Activated naive CD4-positive, alpha-beta T cell treated with anti-CD3 and anti-CD28 coated beads for 36 hours (primary cell): ENCODE data around the gene IL17B. TPM values are rescaled to one million over a fixed set of nuclear protein-coding genes. Genes with fewer than 3 reads are reported as not detected.

Experiments used
- CTCF ChIA-PET: fragments of 350-600 bp; sonication (Branson Sonifier 250); formaldehyde crosslinking; loops from one replicate; lab custom pipeline; 2021; ENCODE audit warnings: antibody characterized with exemption; lab: Charles Lee
- DNase-seq: peaks from one replicate; pipeline ENCODE4 v3.0.0-alpha.2; 2020
- H3K27ac Mint-ChIP-seq: one replicate; pipeline ENCODE4 v1.8.0; 2021; ENCODE audit warnings: mild to moderate bottlenecking, mixed read lengths
- H3K27me3 Mint-ChIP-seq: one replicate; pipeline ENCODE4 v1.8.0; 2021; ENCODE audit warnings: low read depth, mixed read lengths
- H3K36me3 Mint-ChIP-seq: one replicate; pipeline ENCODE4 v1.8.0; 2021; ENCODE audit warnings: low read depth, mixed read lengths
- H3K4me1 Mint-ChIP-seq: one replicate; pipeline ENCODE4 v1.8.0; 2021; ENCODE audit warnings: low read depth, mixed read lengths
- H3K4me3 Mint-ChIP-seq: one replicate; pipeline ENCODE4 v1.8.0; 2021; ENCODE audit warnings: mild to moderate bottlenecking, moderate library complexity, mixed read lengths
- H3K9me3 Mint-ChIP-seq: one replicate; pipeline ENCODE4 v1.8.0; 2021; ENCODE audit warnings: mixed read lengths
- intact Hi-C: fragments of 100-400 bp; cut with micrococcal nuclease; formaldehyde crosslinking; loops from one replicate; pipeline ENCODE4 v1.15.1; 2023
- total RNA-seq, 2 experiments: library from RNA; stranded (reverse); gene quantifications; one replicate each; pipeline ENCODE4 v1.2.3, GENCODE V29; 2021

IL17B gene
- total RNA-seq, 2 experiments from 2014 or later, result not detected

DNA sequence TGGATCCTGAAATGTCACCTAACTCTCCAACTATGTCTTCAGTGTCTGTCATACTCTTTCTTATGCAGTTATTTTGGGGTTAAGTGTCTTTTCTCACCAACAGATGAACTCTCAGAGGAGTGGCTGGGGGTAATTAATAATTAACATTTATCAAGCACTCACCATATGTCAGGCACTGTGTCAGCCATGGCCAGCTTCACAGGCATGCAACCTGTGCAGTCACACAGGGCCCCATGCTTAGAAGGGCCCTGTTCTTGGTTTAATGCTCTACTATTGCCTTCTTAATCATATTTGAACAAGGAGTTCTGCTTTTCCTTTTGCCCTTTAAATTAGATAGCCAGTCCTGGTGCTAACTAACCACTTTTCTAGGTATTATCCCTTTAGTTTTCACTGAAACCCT, 37.2 kb downstream of the IL17B start:
- H3K4me1 Mint-ChIP-seq, result peaks cover 20% of the 10 kb centered on the region
- no peak for DNase-seq
- CTCF ChIA-PET, result interaction anchor here (1.2 to 1.8 kb wide), 3 partner anchors 24 to 30 kb away, joined by 4 read pairs; no protein-coding TSS in a partner anchor
- H3K27ac Mint-ChIP-seq, result no peak overlapping the region
- no peaks in the 10 kb centered on the region for H3K9me3 Mint-ChIP-seq
- intact Hi-C loops, result loop anchor here (10.0 kb wide), 1 partner anchor 623 kb away; the partner anchor contains the start of gene SLC26A2
- peaks cover 11% of the 10 kb centered on the region for H3K36me3 Mint-ChIP-seq
- H3K4me3 Mint-ChIP-seq, result no peak overlapping the region
- no peaks in the 10 kb centered on the region for H3K27me3 Mint-ChIP-seq

DNA sequence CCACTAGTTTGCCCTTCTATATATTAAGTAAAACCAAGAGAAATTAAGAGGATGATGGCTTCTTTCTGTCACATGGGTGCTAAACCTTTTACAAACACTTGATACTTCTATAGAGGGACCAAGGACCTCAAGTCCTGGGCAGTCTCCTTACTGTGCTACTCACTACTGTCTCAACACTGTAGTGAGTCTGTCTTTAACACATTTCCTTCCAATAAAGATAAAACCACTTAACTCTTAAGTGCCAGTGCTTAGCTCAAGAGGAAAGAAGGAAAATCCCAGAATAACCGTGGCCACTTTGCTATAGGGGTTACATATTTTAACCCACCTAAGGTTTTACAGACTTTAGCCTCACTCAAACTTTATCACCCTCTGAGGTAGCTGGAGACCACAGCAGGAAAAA, 38.2 kb downstream of the IL17B start:
- H3K27me3 Mint-ChIP-seq, result no peaks in the 10 kb centered on the region
- CTCF ChIA-PET, result interaction anchor here (0.6 to 1.8 kb wide), 7 partner anchors 12 to 93 kb away, joined by 3 to 4 read pairs (median 4); no protein-coding TSS in a partner anchor

GRCh38 chr5:149338364-149338763, 40.7 kb downstream of the IL17B start:
- Mint-ChIP-seq H3K27ac (no peak overlapping the region), H3K9me3 (no peaks in the 10 kb centered on the region), H3K4me3 (no peak overlapping the region), H3K27me3 (no peaks in the 10 kb centered on the region), H3K36me3 (no peaks in the 10 kb centered on the region), H3K4me1 (no peaks in the 10 kb centered on the region)
- intact Hi-C loops, result no loop called here
- CTCF ChIA-PET, result no interaction called here
- DNase-seq, result no peak

More for the DNA sequence above, 38.2 kb downstream of the IL17B start:
- Mint-ChIP-seq H3K36me3 (peaks cover 4% of the 10 kb centered on the region), H3K27ac (no peak overlapping the region), H3K4me3 (no peak overlapping the region), H3K9me3 (no peaks in the 10 kb centered on the region), H3K4me1 (peaks cover 16% of the 10 kb centered on the region)
- intact Hi-C loops, result loop anchor here (10.0 kb wide), 1 partner anchor 624 kb away; the partner anchor contains the start of gene SLC26A2
- no peak for DNase-seq

DNA sequence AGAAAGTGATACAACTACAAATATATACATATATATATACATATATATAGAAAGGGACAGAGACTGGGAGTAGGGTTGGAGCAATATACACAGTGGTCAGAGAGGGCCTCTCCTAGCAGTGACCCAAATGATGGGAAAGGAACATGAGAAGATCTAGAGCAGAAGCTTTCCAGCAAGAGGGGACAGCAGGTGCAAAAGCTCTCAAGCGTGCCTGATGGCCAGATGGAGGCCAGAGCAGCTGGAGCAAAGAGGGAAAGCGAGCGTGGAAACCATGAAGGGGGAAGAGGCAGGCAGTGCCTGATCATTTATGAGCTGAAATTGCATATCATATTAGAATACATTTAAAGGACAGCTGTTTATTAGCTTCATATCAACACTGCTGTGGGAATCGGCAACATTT, 41.4 kb downstream of the IL17B start:
- intact Hi-C loops, result no loop called here
- no peaks in the 10 kb centered on the region for H3K9me3 Mint-ChIP-seq
- no peak for DNase-seq
- H3K27me3 Mint-ChIP-seq, result no peaks in the 10 kb centered on the region
- H3K27ac Mint-ChIP-seq, result no peak overlapping the region
- CTCF ChIA-PET, result no interaction called here
- H3K4me3 Mint-ChIP-seq, result no peak overlapping the region
- no peaks in the 10 kb centered on the region for H3K4me1 Mint-ChIP-seq
- H3K36me3 Mint-ChIP-seq, result no peaks in the 10 kb centered on the region

DNA sequence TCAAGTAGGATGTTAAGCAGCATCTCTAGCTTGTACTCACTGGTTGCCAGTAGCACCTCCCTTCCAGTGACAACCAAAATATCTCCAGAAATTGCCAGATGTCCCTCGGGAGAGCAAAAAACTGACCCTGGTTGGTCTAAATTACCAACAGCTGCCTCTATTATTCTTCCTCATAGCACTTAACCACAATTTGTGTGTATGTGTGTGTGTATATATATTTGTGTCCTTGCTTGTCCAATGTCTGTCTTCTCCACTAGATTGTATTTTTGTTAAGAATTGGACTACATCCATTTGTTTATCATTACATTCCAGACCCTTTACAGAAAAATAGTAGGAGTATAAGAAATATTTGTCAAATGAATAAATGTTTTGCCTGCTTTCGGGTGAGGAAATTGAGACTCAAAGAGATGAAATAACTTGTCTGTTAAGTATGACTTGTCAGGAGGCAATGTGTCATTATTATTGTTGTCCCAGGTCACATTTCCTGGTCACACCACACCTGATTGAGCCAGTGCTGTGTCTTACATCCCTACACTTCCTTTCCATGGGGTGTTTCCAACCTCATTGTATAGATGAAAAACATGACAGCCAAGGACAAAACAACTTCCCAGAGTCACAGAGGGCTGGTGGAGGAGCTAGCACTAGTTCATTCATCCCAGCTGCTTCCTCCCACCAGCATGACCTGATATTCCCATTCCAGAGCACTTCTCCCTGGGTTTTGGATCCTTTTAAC, 45.2 kb downstream of the IL17B start:
- Mint-ChIP-seq H3K9me3 (no peaks in the 10 kb centered on the region), H3K4me1 (no peaks in the 10 kb centered on the region), H3K4me3 (no peak overlapping the region), H3K27me3 (no peaks in the 10 kb centered on the region), H3K27ac (no peak overlapping the region), H3K36me3 (no peaks in the 10 kb centered on the region)
- no peak for DNase-seq
- intact Hi-C loops, result no loop called here
- CTCF ChIA-PET, result interaction anchor here (0.6 to 2.8 kb wide), 4 partner anchors 34 to 104 kb away, joined by 3 to 8 read pairs (median 6); no protein-coding TSS in a partner anchor

DNA sequence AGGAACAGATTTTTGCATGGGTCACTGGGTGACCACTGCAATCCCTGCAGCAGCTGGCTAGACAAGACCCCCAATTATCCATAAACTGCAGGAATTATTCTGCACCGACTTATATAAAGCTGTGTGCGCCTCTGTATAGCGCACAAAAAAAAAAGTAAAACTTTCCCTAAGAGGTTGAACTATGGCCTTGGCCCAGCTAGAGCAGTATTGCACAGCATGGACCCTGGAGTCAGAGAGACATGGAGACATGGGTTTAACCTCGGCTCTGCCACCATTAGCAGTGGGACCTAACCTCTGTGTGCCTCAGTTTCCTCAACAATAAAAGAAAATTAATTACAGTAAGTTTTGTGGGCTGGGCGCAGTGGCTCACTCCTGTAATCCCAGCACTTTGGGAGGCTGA, 50.9 kb downstream of the IL17B start:
- intact Hi-C loops, result no loop called here
- DNase-seq, result no peak
- Mint-ChIP-seq H3K27me3 (no peaks in the 10 kb centered on the region), H3K9me3 (peaks cover 4% of the 10 kb centered on the region), H3K36me3 (no peaks in the 10 kb centered on the region), H3K4me3 (no peak overlapping the region), H3K27ac (no peak overlapping the region), H3K4me1 (no peaks in the 10 kb centered on the region)
- CTCF ChIA-PET, result interaction anchor here (1.0 to 1.8 kb wide), 2 partner anchors 43 to 45 kb away, joined by 3 to 7 read pairs; no protein-coding TSS in a partner anchor

DNA sequence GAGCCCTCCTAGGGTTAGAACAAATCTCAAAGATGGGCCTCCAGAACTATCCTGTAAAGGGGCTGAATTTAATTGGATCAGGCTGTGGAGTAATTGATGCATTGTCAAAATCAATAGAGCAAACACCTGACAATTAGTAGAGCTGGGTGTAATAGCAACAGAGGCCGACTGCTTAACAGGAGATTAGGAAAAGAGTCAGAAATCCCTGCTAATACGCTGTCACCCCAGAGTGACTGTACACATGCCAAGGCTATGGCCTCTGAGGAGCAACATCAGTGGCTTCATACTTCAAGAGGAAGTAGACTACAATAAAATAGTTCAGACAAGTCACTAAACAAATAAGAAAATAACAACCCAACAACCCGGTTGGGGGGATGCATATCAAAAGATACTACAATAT, 52.5 kb downstream of the IL17B start:
- Mint-ChIP-seq H3K27ac (no peak overlapping the region), H3K9me3 (peaks cover 4% of the 10 kb centered on the region), H3K4me1 (no peaks in the 10 kb centered on the region), H3K27me3 (no peaks in the 10 kb centered on the region), H3K4me3 (no peak overlapping the region), H3K36me3 (no peaks in the 10 kb centered on the region)
- intact Hi-C loops, result no loop called here
- CTCF ChIA-PET, result interaction anchor here (1.8 kb wide), 1 partner anchor 45 kb away, joined by 7 read pairs; no protein-coding TSS in a partner anchor
- DNase-seq, result no peak

DNA sequence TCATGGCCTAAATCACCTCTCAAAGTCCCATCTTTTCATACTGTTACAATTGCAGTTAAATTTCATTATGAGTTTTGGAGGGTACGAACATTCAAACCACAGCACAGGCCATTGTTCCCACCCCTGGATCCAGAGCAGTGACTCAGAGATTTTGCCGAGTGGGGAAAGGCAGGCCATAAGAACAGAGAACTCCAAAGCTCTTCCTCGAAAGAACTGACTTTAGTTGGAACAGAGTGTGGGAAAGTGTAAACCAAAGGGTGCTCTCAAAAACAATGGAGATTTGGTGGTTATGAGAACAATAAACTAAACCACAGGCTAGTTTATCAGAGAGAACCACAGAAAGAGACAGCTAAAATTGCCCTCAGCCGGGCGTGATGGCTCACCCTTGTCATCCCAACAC, 53.2 kb downstream of the IL17B start:
- Mint-ChIP-seq H3K4me3 (no peak overlapping the region), H3K9me3 (peaks cover 4% of the 10 kb centered on the region), H3K27me3 (no peaks in the 10 kb centered on the region), H3K4me1 (no peaks in the 10 kb centered on the region), H3K27ac (no peak overlapping the region), H3K36me3 (no peaks in the 10 kb centered on the region)
- no peak for DNase-seq
- CTCF ChIA-PET, result interaction anchor here (1.1 to 1.6 kb wide), 5 partner anchors 9 to 46 kb away, joined by 3 to 9 read pairs (median 3); partner anchors contain the start of gene GRPEL2
- intact Hi-C loops, result no loop called here

- intact Hi-C loops, result no loop called here
- Mint-ChIP-seq H3K27me3 (no peaks in the 10 kb centered on the region), H3K27ac (no peak overlapping the region), H3K4me3 (no peak overlapping the region), H3K36me3 (no peaks in the 10 kb centered on the region), H3K4me1 (no peaks in the 10 kb centered on the region), H3K9me3 (peaks cover 4% of the 10 kb centered on the region)
- CTCF ChIA-PET, result interaction anchor here (1.1 to 1.6 kb wide), 5 partner anchors 8 to 46 kb away, joined by 3 to 9 read pairs (median 3); partner anchors contain the start of gene GRPEL2
- no peak for DNase-seq
Observed at GRCh38 chr5:149325166-149325735, 53.8 kb downstream of the IL17B start.

DNA sequence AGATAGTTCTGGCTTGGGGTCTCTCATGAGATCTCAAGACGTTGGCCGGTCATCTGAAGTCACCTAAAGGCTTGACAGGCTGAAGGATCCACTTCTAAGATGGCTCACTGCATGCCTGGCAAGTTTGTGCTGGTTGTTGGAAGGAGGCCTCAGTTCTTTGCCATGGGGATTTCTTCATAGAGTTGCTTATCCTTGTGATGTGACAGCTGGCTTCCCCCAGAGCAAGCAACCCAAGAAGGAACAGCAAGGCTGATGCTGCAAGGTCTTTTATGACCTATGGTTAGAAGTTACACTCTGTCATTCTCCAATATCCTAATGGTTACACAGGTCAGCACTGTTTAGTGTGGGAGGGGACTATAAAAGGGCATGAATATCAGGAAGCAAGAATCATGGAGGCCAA, 54.5 kb downstream of the IL17B start:
- no peak overlapping the region for H3K4me3 Mint-ChIP-seq
- DNase-seq, result no peak
- no peaks in the 10 kb centered on the region for H3K4me1 Mint-ChIP-seq
- H3K27me3 Mint-ChIP-seq, result no peaks in the 10 kb centered on the region
- no peak overlapping the region for H3K27ac Mint-ChIP-seq
- intact Hi-C loops, result no loop called here
- peaks cover 4% of the 10 kb centered on the region for H3K9me3 Mint-ChIP-seq
- no peaks in the 10 kb centered on the region for H3K36me3 Mint-ChIP-seq
- CTCF ChIA-PET, result interaction anchor here (1.1 to 11.7 kb wide), 5 partner anchors 10 to 47 kb away, joined by 3 to 125 read pairs (median 4); partner anchors contain the start of gene GRPEL2
